HG03097 (cell line): ENCODE data around the gene HAL.

Experiments used
- ATAC-seq: cut with Tn5 transposase; IDR thresholded peaks from one replicate; pipeline ENCODE4 v1.9.1; 2021; ENCODE audit not compliant: unreplicated experiment, low FRiP score

Gene HAL

GRCh38 chr12:95996034-95996658 lies at the start of gene HAL:
Gene HAL (minus strand): TSS chr12:95996344. CDS start chr12:95995910, 434 bp downstream.
- ATAC-seq: no peak

- ATAC-seq: no peak
These were observed 49.4 kb upstream of the HAL start for GRCh38 chr12:96045566-96045965.

GRCh38 chr12:96044943-96045290 lies 48.8 kb upstream of the HAL start:
- no peak for ATAC-seq

- ATAC-seq: no peak
These were observed 48.1 kb upstream of the HAL start for GRCh38 chr12:96044017-96044942.

- ATAC-seq: no peak
These were observed 45.0 kb upstream of the HAL start for GRCh38 chr12:96041181-96041580.

GRCh38 chr12:96040305-96041133 lies 44.4 kb upstream of the HAL start:
- ATAC-seq: no peak

- no peak for ATAC-seq
These were observed 43.4 kb upstream of the HAL start for GRCh38 chr12:96039516-96039915.

GRCh38 chr12:96036765-96037455 lies 40.8 kb upstream of the HAL start:
- no peak for ATAC-seq

GRCh38 chr12:96035283-96036236 lies 39.4 kb upstream of the HAL start, which contains the start of gene LTA4H:
Gene LTA4H (minus strand): TSS chr12:96035587. CDS start chr12:96035519, 68 bp downstream.
- peak; percentile 90 for ATAC-seq

- peak; percentile 8 for ATAC-seq
These were observed 38.6 kb upstream of the HAL start for GRCh38 chr12:96034621-96035282.

- ATAC-seq: no peak
These were observed 37.6 kb upstream of the HAL start for GRCh38 chr12:96033549-96034389.

GRCh38 chr12:96029826-96030225 lies 33.7 kb upstream of the HAL start:
- no peak for ATAC-seq

GRCh38 chr12:96028538-96028937 lies 32.4 kb upstream of the HAL start:
- ATAC-seq: no peak

- ATAC-seq: no peak
These were observed 30.2 kb upstream of the HAL start for GRCh38 chr12:96026331-96026730.

GRCh38 chr12:96025518-96025917 lies 29.4 kb upstream of the HAL start:
- no peak for ATAC-seq

- peak; percentile 75 for ATAC-seq
These were observed 24.3 kb upstream of the HAL start for GRCh38 chr12:96020314-96021003.

GRCh38 chr12:96015672-96016071 lies 19.5 kb upstream of the HAL start:
- ATAC-seq: no peak
